Right atrium auricular region (tissue), 2 donors: Measurements from ENCODE around the gene ZNF316. TPM values are rescaled to one million over a fixed set of nuclear protein-coding genes. Genes with fewer than 3 reads are reported as not detected.
"Not testable (repeated sequence)": the region's sequence is repeated elsewhere in the genome, so short reads cannot be mapped to it uniquely, and the experiment has no call there.

ENCODE experiments used
- DNase-seq: peaks from one replicate; pipeline ENCODE4 v3.0.0-alpha.2; 2019; ENCODE audit warnings: low spot score
- H3K27ac ChIP-seq, 2 donors: fragments of 200-600 bp; sonication (generic); 1 replicate in 1 of 2; 2 replicates in 1 of 2; pipeline ENCODE4 v1.5.1; 2016 to 2019
- H3K27me3 ChIP-seq, 2 donors: fragments of 200-600 bp; sonication (generic); one replicate each; pipeline versions ENCODE4 v1.5.1 to v1.6.0; 2017 to 2019
- H3K36me3 ChIP-seq: fragments of 200-600 bp; sonication (generic); one replicate; pipeline ENCODE4 v1.5.1; 2016
- H3K4me1 ChIP-seq, 2 donors: fragments of 200-600 bp; sonication (generic); one replicate each; pipeline versions ENCODE4 v1.5.1 to v1.6.0; 2017 to 2019
- H3K4me3 ChIP-seq, 2 donors: fragments of 200-600 bp; sonication (generic); 1 replicate in 1 of 2; 2 replicates in 1 of 2; pipeline ENCODE4 v1.5.1; 2017 to 2019; ENCODE audit warnings: mild to moderate bottlenecking in 1 of 2, moderate library complexity in 1 of 2
- H3K9me3 ChIP-seq, 2 donors: fragments of 200-600 bp; sonication (generic); one replicate each; pipeline ENCODE4 v1.5.1; 2019
- total RNA-seq, 2 donors: library from RNA; depleted of rRNA; stranded (reverse); fragments of >200 nt; gene quantifications; one replicate each; pipeline ENCODE4 v1.1.0, GENCODE V29; 2016
- TF ChIP-seq, protein P1 (sequence below), 2 donors: fragments of 200-600 bp; sonication (generic); IDR thresholded peaks; one replicate each; pipeline ENCODE4 v1.5.1; 2019; ENCODE audit warnings: antibody characterized with exemption in 2 of 2

Gene ZNF316
- total RNA-seq, 2 donors from 2014 or later: 9.0 to 12.6 TPM

DNA sequence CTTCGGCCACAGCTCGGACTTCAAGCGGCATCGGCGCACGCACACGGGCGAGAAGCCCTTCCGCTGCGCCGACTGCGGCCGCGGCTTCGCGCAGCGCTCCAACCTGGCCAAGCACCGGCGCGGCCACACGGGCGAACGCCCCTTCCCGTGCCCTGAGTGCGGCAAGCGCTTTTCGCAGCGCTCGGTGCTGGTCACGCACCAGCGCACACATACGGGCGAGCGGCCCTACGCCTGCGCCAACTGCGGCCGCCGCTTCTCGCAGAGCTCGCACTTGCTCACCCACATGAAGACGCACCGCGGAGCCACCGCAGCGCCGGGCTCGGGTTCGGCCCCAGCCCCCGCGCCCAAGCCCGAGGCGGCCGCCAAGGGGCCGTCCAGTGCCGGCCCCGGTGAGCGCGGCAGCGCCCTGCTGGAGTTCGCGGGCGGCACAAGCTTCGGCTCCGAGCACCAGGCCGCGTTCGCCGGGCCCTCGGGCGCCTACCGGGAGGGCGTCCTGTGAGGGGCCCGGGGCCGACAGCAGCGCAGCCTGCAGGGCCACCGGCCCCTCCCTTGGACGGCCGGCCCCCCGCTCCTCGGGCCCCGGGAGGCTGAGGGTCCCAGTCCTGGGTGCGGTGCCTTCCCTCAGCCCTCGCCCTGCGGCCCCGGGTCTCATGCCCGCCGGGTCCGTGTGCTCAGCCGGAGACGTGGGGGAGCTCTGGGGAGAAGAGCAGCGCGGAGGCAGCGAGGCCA lies 17.2 kb downstream of the ZNF316 start:
- Histone ChIP-seq H3K4me1 (no peaks in the 10 kb centered on the region), H3K27me3 (no peaks in the 10 kb centered on the region), H3K36me3 (peaks cover 38% of the 10 kb centered on the region), H3K4me3 (no peak overlapping the region), H3K27ac (no peak overlapping the region), H3K9me3 (peaks cover 0 to 7% of the 10 kb centered on the region in 2 donors)
- TF ChIP-seq, protein P1, sequence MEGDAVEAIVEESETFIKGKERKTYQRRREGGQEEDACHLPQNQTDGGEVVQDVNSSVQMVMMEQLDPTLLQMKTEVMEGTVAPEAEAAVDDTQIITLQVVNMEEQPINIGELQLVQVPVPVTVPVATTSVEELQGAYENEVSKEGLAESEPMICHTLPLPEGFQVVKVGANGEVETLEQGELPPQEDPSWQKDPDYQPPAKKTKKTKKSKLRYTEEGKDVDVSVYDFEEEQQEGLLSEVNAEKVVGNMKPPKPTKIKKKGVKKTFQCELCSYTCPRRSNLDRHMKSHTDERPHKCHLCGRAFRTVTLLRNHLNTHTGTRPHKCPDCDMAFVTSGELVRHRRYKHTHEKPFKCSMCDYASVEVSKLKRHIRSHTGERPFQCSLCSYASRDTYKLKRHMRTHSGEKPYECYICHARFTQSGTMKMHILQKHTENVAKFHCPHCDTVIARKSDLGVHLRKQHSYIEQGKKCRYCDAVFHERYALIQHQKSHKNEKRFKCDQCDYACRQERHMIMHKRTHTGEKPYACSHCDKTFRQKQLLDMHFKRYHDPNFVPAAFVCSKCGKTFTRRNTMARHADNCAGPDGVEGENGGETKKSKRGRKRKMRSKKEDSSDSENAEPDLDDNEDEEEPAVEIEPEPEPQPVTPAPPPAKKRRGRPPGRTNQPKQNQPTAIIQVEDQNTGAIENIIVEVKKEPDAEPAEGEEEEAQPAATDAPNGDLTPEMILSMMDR (IDR thresholded peaks at IDR 0.05): no peak
- DNase-seq: no peak

DNA sequence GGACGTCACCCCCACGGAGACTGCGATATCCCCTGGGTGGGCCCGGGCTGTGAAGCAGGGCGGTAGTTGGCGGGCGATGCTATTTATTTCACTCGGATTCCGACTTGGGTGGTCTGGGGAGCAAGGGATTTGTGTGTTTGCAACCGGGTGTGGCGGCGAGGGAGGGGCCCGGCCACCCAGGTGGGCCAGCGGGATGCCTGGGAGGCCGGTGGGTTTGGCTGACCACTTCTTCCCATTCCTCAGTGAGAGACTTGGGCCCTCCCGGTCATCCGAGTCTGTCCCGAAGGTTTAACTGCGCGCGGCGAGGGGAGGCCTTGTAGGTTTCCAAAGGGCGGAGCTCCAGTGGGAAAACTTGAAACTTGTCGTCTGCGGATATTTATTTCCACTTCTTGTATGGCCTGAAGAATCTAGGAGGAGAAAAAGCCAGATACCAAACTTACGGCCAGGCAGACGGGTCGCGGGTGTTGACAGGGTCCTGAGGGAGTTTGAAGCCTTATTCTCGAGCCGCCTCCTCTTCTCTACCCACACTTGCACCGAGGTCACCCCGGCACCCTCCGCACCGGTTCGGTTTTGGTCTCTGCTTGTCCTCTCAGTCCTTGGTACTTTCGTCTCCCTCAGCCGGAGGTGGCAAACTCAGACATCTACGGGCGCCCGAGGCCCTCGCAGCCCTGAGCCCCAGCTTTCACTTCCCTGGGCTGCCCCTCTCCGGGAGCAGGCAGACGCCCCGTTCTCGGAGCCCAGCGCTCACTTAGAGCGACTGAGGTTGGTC lies 17.9 kb downstream of the ZNF316 start:
- no peak overlapping the region for H3K4me3 ChIP-seq
- peaks cover 38% of the 10 kb centered on the region for H3K36me3 ChIP-seq
- H3K27ac ChIP-seq: no peak overlapping the region
- no peaks in the 10 kb centered on the region for H3K4me1 ChIP-seq
- TF ChIP-seq, protein P1 (IDR thresholded peaks at IDR 0.05): no peak
- no peaks in the 10 kb centered on the region for H3K27me3 ChIP-seq
- H3K9me3 ChIP-seq: peaks cover 0 to 7% of the 10 kb centered on the region in 2 donors
- no peak for DNase-seq

DNA sequence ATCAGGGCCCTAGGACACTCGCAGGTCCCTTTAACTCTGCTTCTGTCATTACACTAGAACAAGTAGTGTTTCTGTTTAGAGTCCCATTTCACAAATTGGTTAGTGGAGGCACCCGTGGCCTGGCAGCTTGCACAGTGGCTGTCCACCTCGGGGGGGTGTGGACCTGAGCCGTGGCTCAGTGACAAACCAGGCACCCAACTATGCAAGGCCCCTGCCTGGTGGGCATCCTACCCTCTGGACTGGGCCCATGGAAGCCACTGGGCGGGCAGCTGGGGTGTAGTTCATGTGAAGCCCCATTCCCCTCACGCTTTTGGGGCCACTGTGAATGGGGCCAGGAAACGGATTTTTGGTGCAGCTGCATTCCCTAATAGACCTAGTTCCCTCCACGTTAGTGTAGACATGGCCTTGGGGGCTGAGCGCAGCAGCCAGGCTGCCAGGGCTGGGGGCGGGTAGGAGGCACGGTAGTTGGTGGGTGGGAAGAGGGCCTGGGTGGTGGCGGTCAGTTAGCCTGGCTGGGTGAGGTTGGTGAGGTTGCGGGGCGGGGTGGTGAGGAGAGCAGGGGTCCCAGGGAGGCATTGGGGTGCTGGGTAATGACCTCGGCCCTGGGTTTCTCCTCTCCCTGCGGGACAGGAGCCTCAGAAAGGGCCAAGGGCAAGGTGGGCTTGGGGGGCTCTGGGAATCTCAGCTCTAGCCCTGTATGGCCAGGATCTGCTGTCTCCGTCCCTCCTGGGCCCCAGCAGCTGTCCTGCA lies 18.7 kb downstream of the ZNF316 start:
- Histone ChIP-seq H3K27ac (no peak overlapping the region), H3K27me3 (no peaks in the 10 kb centered on the region), H3K36me3 (peaks cover 30% of the 10 kb centered on the region), H3K4me1 (no peaks in the 10 kb centered on the region), H3K9me3 (peaks cover 0 to 7% of the 10 kb centered on the region in 2 donors), H3K4me3 (no peak overlapping the region)
- TF ChIP-seq, protein P1 (IDR thresholded peaks at IDR 0.05): no peak
- DNase-seq: no peak

DNA sequence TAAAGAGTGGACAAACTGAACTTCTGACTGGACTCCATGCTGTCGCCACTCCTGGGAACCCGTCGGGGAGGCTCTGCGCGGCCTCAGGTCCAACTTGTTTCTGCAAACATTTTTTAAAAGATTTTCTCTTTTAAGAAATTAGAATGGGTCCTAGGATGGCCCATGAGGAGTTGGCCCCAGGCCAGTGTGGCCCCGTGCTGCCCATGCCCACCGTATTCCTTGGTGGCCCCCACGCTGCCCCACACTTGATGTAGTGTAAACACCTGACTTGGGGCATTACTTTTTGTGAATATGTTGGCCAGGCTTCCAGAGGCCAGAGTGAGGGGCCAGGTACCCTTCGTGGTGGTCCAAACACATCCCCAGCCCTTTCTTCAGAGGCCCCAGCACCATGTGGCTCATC lies 19.3 kb downstream of the ZNF316 start:
- H3K9me3 ChIP-seq: peaks cover 0 to 7% of the 10 kb centered on the region in 2 donors
- peaks cover 27% of the 10 kb centered on the region for H3K36me3 ChIP-seq
- no peaks in the 10 kb centered on the region for H3K27me3 ChIP-seq
- no peak overlapping the region for H3K4me3 ChIP-seq
- no peaks in the 10 kb centered on the region for H3K4me1 ChIP-seq
- TF ChIP-seq, protein P1 (IDR thresholded peaks at IDR 0.05): no peak
- H3K27ac ChIP-seq: no peak overlapping the region
- DNase-seq: no peak

DNA sequence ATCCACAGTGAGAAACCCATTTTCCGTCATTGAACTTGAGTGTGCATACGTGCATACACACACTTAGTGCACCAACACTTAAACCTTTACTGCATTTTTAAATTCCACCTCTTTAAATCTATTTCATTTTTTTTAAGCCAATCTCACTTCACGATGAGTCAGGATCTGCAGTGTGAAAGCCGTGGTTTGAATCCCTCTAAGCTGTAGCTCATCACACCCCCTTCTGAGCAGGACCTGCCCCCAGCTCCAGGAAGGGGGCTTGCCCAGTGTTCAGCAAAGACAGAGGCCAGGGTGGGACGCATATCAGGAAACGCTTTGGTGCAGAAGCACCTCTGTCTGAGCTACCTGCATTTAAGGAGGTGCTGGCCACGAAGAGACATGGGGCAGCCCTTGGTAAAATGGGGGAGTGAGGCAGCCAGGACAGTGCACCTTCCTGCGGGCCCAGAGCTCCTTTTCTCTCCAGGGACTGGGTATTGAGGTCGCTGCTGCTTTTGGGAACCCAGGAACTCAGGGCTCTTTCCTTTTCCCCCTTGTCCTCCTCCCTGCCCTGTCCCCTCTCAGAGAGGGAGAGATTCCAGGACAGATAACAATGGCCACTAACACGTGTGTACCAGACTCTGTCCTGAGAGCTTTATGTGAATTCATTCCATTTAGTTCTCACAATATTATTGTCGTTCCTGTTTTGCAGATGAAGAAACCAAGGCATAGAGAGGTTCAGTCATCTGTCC lies 21.7 kb downstream of the ZNF316 start:
- no peak overlapping the region for H3K4me3 ChIP-seq
- H3K36me3 ChIP-seq: peaks cover 14% of the 10 kb centered on the region
- TF ChIP-seq, protein P1 (IDR thresholded peaks at IDR 0.05): no peak
- no peak for DNase-seq
- no peaks in the 10 kb centered on the region for H3K27me3 ChIP-seq
- H3K27ac ChIP-seq: no peak overlapping the region
- H3K9me3 ChIP-seq: no peaks in the 10 kb centered on the region
- no peaks in the 10 kb centered on the region for H3K4me1 ChIP-seq

DNA sequence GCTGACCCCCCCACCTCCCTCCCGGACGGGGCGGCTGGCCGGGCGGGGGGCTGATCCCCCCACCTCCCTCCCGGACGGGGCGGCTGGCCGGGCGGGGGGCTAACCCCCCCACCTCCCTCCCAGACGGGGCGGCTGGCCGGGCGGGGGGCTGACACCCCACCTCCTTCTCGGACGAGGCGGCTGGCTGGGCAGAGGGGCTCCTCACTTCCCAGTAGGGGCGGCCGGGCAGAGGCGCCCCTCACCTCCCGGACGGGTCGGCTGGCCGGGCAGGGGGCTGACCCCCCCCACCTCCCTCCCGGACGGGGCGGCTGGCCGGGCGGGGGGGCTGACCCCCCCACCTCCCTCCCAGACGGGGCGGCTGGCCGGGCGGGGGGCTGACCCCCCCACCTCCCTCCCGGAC lies 33.7 kb downstream of the ZNF316 start:
- H3K4me1 ChIP-seq, H3K4me3 ChIP-seq, H3K36me3 ChIP-seq, H3K27ac ChIP-seq, H3K27me3 ChIP-seq, DNase-seq: not testable (repeated sequence)
- H3K9me3 ChIP-seq: peaks cover 13 to 65% of the 10 kb centered on the region in 2 donors
